OCI-LY7 (cell line): ENCODE measurements around the gene PPP1R12C. TPM values are rescaled to one million over a fixed set of nuclear protein-coding genes. Genes with fewer than 3 reads are reported as not detected.

Experiments
- BruUV-seq: library from RNA; stranded (reverse); fragments of 400-500 nt; replicated peaks from 2 replicates; lab custom pipeline; 2021; lab: Mats Ljungman, UMichigan
- CTCF ChIA-PET: fragments of 300-600 bp; sonication (Branson Sonifier 250); formaldehyde crosslinking; loops from one replicate; lab custom pipeline; 2022; ENCODE audit warnings: antibody characterized with exemption; ENCODE audit not compliant: unreplicated experiment; lab: Charles Lee
- POLR2A ChIA-PET: fragments of 300-600 bp; sonication (Branson Sonifier 250); formaldehyde crosslinking; loops from one replicate; lab custom pipeline; 2022; ENCODE audit warnings: antibody characterized with exemption; lab: Charles Lee
- DNase-seq: peaks from one replicate; pipeline ENCODE4 v3.0.0-alpha.2; 2015; ENCODE audit warnings: low spot score
- H2AFZ ChIP-seq: fragments of 200-600 bp; sonication (generic), shearing (Covaris generic); 2 replicates; pipeline ENCODE4 v1.6.1; 2014; ENCODE audit warnings: mild to moderate bottlenecking, antibody characterized with exemption, low read length, moderate library complexity
- H3K27ac ChIP-seq: fragments of 200-600 bp; sonication (generic); 2 replicates; pipeline ENCODE4 v1.5.1; 2014; ENCODE audit warnings: mixed run types, low read depth, mild to moderate bottlenecking, moderate library complexity, low read length, inconsistent platforms; ENCODE audit not compliant: poor library complexity, severe bottlenecking
- H3K36me3 ChIP-seq: fragments of 200-600 bp; sonication (generic); 2 replicates; pipeline ENCODE4 v1.6.1; 2014; ENCODE audit warnings: mild to moderate bottlenecking, antibody characterized with exemption, low read length, moderate library complexity, mixed read lengths; ENCODE audit not compliant: insufficient read depth
- H3K4me1 ChIP-seq: fragments of 200-600 bp; sonication (generic); 2 replicates; pipeline ENCODE4 v1.5.1; 2014; ENCODE audit warnings: mild to moderate bottlenecking, low read length; ENCODE audit not compliant: insufficient read depth, poor library complexity, severe bottlenecking
- H3K4me2 ChIP-seq: fragments of 200-600 bp; sonication (generic); 2 replicates; pipeline ENCODE4 v1.6.1; 2014; ENCODE audit warnings: mild to moderate bottlenecking, low read length
- H3K4me3 ChIP-seq: fragments of 200-600 bp; sonication (generic); 2 replicates; pipeline ENCODE4 v1.5.1; 2014; ENCODE audit warnings: mild to moderate bottlenecking, low read depth, low read length; ENCODE audit not compliant: poor library complexity, severe bottlenecking
- H3K79me2 ChIP-seq: fragments of 200-600 bp; sonication (generic); 2 replicates; pipeline ENCODE4 v1.6.1; 2016; ENCODE audit warnings: low read depth, mild to moderate bottlenecking, low read length, moderate library complexity, mixed read lengths; ENCODE audit not compliant: insufficient read depth
- H3K9me2 ChIP-seq: fragments of 200-600 bp; sonication (generic); 2 replicates; pipeline ENCODE4 v1.6.1; 2016; ENCODE audit warnings: mild to moderate bottlenecking, low read length, mixed read lengths; ENCODE audit not compliant: insufficient read depth
- H3K9me3 ChIP-seq: fragments of 200-600 bp; sonication (generic); 2 replicates; pipeline ENCODE4 v1.6.1; 2014; ENCODE audit warnings: mild to moderate bottlenecking, mixed run types, low read length, mixed read lengths
- H4K20me1 ChIP-seq: fragments of 200-600 bp; sonication (generic); 2 replicates; pipeline ENCODE4 v1.6.1; 2014; ENCODE audit warnings: mild to moderate bottlenecking, antibody characterized with exemption, low read length, moderate library complexity, mixed read lengths; ENCODE audit not compliant: insufficient read depth
- CTCF ChIP-seq: fragments of 200-600 bp; sonication (generic); conservative IDR thresholded peaks from 2 replicates; pipeline ENCODE4 v1.5.1; 2014; ENCODE audit warnings: mild to moderate bottlenecking, antibody characterized with exemption, low read length, moderate library complexity, mixed read lengths
- EZH2phosphoT487 ChIP-seq: fragments of 200-600 bp; sonication (generic); IDR thresholded peaks from 2 replicates; pipeline ENCODE4 v1.6.1; 2018; ENCODE audit warnings: low read depth, borderline replicate concordance, mild to moderate bottlenecking, mixed run types, antibody characterized with exemption, low read length, moderate library complexity, mixed read lengths
- intact Hi-C: fragments of 100-400 bp; cut with micrococcal nuclease; formaldehyde crosslinking; loops from one replicate; pipeline ENCODE4 v1.10.0; 2022; ENCODE audit not compliant: unreplicated experiment
- total RNA-seq, 2 experiments: library from RNA; depleted of rRNA in 1 of 2; stranded (reverse); fragments of >200 nt in 1 of 2; shearing (Covaris generic) in 1 of 2; gene quantifications; 2 replicates each; pipeline ENCODE4 v1.2.3, GENCODE V29; 2014 to 2022

The PPP1R12C gene
- total RNA-seq, 2 experiments from 2014 or later, result 177 to 211 TPM

- H3K36me3 ChIP-seq, result peaks cover 52% of the 10 kb centered on the region
- DNase-seq, result no peak
- H3K4me1 ChIP-seq, result peaks cover 3% of the 10 kb centered on the region
- H3K9me3 ChIP-seq, result no peaks in the 10 kb centered on the region
- H3K79me2 ChIP-seq, result no peaks in the 10 kb centered on the region
- no peaks in the 10 kb centered on the region for H4K20me1 ChIP-seq
- POLR2A ChIA-PET, result no interaction called here
- H3K4me3 ChIP-seq, result no peak overlapping the region
- no peak for TF ChIP-seq EZH2phosphoT487
- no peak for TF ChIP-seq CTCF
- CTCF ChIA-PET, result no interaction called here
- intact Hi-C loops, result no loop called here
- H3K27ac ChIP-seq, result no peak overlapping the region
- no TSS peak for BruUV-seq
- no peak overlapping the region for H3K4me2 ChIP-seq
- no peaks in the 10 kb centered on the region for H3K9me2 ChIP-seq
- H2AFZ ChIP-seq, result no peak overlapping the region
Measured at GRCh38 chr19:55086730-55087541, 30.5 kb downstream of the PPP1R12C start.

GRCh38 chr19:55085923-55086715 is 31.3 kb downstream of the PPP1R12C start:
- H3K36me3 ChIP-seq, result peaks cover 44% of the 10 kb centered on the region
- intact Hi-C loops, result no loop called here
- H3K4me1 ChIP-seq, result peaks cover 8% of the 10 kb centered on the region
- no peak for TF ChIP-seq EZH2phosphoT487
- no peak for TF ChIP-seq CTCF
- CTCF ChIA-PET, result no interaction called here
- no peaks in the 10 kb centered on the region for H3K79me2 ChIP-seq
- DNase-seq, result no peak
- no peak overlapping the region for H3K4me2 ChIP-seq
- no peaks in the 10 kb centered on the region for H3K9me3 ChIP-seq
- no peak overlapping the region for H3K27ac ChIP-seq
- POLR2A ChIA-PET, result no interaction called here
- no peaks in the 10 kb centered on the region for H4K20me1 ChIP-seq
- no peak overlapping the region for H2AFZ ChIP-seq
- no peak overlapping the region for H3K4me3 ChIP-seq
- no TSS peak for BruUV-seq
- H3K9me2 ChIP-seq, result no peaks in the 10 kb centered on the region
